GM12892 (cell line): Measurements from ENCODE around the gene GRID2IP.

Experiments used
- DNase-seq: peaks from one replicate; pipeline ENCODE4 v3.0.0; 2011; ENCODE audit not compliant: insufficient read length
- FAIRE-seq: peaks from 2 replicates; lab custom pipeline; 2011; peaks lifted over from hg19 to GRCh38; lab: Jason Lieb, UNC
- POLR2A ChIP-seq: IDR thresholded peaks from 2 replicates; pipeline ENCODE4 v1.6.1; 2011; ENCODE audit warnings: low read depth, low read length, control low read depth
- POLR2AphosphoS5 ChIP-seq: IDR thresholded peaks from 2 replicates; pipeline ENCODE4 v1.6.1; 2011; ENCODE audit warnings: low read depth, low read length, control low read depth
- TAF1 ChIP-seq: IDR thresholded peaks from 2 replicates; pipeline ENCODE4 v1.6.1; 2011; ENCODE audit warnings: low read depth, mild to moderate bottlenecking, control low read depth, low read length, borderline replicate concordance

GRID2IP gene

GRCh38 chr7:6558837-6559236 lies 7.6 kb upstream of the GRID2IP start:
- DNase-seq (no peak), FAIRE-seq (no peak)
- TF ChIP-seq POLR2AphosphoS5: no peak
- no peak for TF ChIP-seq POLR2A
- no peak for TF ChIP-seq TAF1

- TF ChIP-seq TAF1 (no peak), POLR2A (no peak), POLR2AphosphoS5 (no peak)
- DNase-seq (no peak), FAIRE-seq (no peak)
Observed at GRCh38 chr7:6556196-6556595, 4.9 kb upstream of the GRID2IP start.

GRCh38 chr7:6554848-6555247 lies 3.6 kb upstream of the GRID2IP start:
- TF ChIP-seq POLR2AphosphoS5 (no peak), TAF1 (no peak), POLR2A (no peak)
- DNase-seq (no peak), FAIRE-seq (no peak)

DNA sequence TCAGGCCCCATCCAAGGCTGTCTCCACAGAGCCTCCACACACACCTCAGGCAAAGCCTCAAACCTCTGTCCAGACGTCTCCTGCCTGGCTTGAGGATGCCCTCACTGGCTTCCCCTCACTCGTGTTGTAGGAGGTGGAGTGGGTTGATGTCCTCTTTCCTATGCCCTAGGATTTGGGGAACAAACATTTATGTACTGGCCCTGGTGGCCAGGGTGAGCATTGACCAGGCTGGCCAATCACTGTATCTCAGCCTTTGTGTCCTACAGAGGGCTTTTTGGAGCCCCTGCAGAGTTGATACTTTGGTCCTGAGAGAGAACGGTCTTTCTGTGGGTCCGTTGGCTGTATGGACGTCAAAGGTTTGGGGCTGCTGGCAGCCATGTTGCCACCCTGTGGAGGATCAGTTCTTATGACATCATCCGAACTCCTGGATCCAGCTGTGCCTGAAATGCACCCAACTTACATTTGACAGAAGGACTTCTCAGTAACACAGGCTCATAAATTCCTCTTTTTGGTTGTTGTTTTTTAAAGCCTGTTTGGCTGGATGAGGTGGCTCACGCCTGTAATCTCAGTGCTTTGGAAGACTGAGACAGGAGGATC lies 2.3 kb upstream of the GRID2IP start:
- no peak for FAIRE-seq
- TF ChIP-seq POLR2AphosphoS5 (no peak), POLR2A (no peak), TAF1 (no peak)
- DNase-seq: no peak

DNA sequence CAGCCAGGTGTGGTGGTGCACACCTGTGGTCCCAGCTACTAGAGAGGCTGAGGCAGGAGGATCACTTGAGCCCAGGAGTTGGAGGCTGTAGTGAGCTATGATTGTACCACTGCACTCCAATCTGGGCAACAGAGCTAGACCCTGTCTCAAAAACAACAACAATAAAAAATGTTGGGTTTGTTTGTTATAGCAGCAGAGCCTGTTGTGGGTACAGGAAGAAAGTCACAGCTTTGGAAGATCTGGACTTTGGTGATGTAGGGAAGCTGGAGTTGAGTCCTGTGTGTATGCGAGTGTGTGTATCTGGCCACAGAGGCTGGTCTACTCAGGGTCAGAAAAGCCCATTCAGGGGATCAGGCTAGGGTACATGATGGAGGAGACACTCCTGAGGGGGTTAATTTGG lies 3.9 kb downstream of the GRID2IP start:
- FAIRE-seq: no peak
- DNase-seq: no peak
- TF ChIP-seq POLR2AphosphoS5 (no peak), TAF1 (no peak), POLR2A (no peak)

DNA sequence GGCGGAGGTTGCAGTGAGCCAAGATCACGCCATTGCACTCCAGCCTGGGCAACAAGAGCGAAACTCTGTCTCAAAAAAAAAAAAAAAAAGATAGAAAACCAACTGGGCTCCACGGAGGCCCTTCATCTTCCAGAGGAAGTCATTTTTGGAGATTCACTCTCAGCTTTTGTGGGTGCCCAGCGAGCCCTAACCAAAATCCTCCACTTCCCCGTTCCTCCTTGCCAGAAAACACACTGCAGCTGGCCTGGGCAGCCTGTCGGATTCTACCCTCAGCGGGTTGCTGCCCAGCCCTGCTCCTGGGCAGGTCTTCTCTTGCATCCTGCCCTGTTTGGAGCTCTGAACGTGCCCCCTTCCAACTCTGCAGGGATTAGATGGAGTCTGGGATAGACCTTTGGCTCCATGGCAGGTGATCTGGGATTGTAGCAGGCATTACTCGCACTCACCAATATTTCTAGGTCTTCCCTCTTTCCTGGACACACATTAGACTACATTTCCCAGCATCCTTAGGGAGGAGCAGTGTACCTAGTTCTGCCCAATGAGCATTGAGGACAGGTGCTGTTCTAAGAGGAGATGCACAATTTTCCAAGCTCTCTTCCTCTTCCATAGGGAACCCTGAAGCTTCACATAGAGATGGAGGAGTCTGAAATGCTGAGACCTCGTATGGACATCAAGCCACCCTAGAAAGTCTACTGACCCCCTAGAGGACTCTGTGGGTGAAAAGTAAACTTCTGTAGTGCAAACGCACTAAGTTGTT lies 4.6 kb downstream of the GRID2IP start:
- TF ChIP-seq POLR2AphosphoS5 (no peak), TAF1 (no peak), POLR2A (no peak)
- no peak for FAIRE-seq
- no peak for DNase-seq

- DNase-seq (no peak), FAIRE-seq (no peak)
- TF ChIP-seq POLR2A: no peak
- TF ChIP-seq POLR2AphosphoS5: no peak
- no peak for TF ChIP-seq TAF1
Observed at GRCh38 chr7:6545398-6546126, 5.7 kb downstream of the GRID2IP start.

GRCh38 chr7:6542368-6542767 lies 8.9 kb downstream of the GRID2IP start:
- TF ChIP-seq POLR2AphosphoS5 (no peak), POLR2A (no peak), TAF1 (no peak)
- DNase-seq (no peak), FAIRE-seq (no peak)

- FAIRE-seq (no peak), DNase-seq (no peak)
Observed at GRCh38 chr7:6536262-6537260, 14.7 kb downstream of the GRID2IP start.

GRCh38 chr7:6533893-6534495 lies 17.3 kb downstream of the GRID2IP start:
- DNase-seq (no peak), FAIRE-seq (peak; percentile 76)
- TF ChIP-seq POLR2A (no peak), TAF1 (no peak), POLR2AphosphoS5 (no peak)

More at GRCh38 chr7:6536262-6537260, 14.7 kb downstream of the GRID2IP start:
- TF ChIP-seq POLR2AphosphoS5 (no peak), TAF1 (no peak), POLR2A (no peak)
